H1 (cell line): Measurements from ENCODE around the gene APLP2. TPM values are rescaled to one million over a fixed set of nuclear protein-coding genes. Genes with fewer than 3 reads are reported as not detected.

Source experiments
- CTCF ChIA-PET: fragments of 300-600 bp; sonication (Branson Sonifier 250); formaldehyde crosslinking; loops from one replicate; lab custom pipeline; 2021; ENCODE audit not compliant: partially characterized antibody; lab: Charles Lee
- POLR2A ChIA-PET: fragments of 300-600 bp; sonication (Branson Sonifier 250); formaldehyde crosslinking; loops from one replicate; lab custom pipeline; 2021; ENCODE audit warnings: inconsistent platforms; ENCODE audit not compliant: partially characterized antibody; lab: Charles Lee
- DNase-seq, 2 experiments: peaks; one replicate each; pipeline versions ENCODE4 v3.0.0 to v3.0.0-alpha.2; 2010 to 2022; ENCODE audit warnings: low spot score in 2 of 2, low read depth in 1 of 2, mixed read lengths in 1 of 2
- FAIRE-seq: peaks from 2 replicates; lab custom pipeline; 2011; peaks lifted over from hg19 to GRCh38; lab: Jason Lieb, UNC
- H2AFZ ChIP-seq: 2 replicates; pipeline ENCODE4 v1.8.1; 2012; ENCODE audit warnings: low read length, inconsistent platforms
- H2AK5ac ChIP-seq: 2 replicates; pipeline ENCODE4 v1.6.1; 2013; ENCODE audit warnings: low read depth, low read length
- H2BK120ac ChIP-seq: replicated peaks from 2 replicates; pipeline ENCODE3; 2013; ENCODE audit warnings: low read depth, low read length, inconsistent platforms
- H2BK12ac ChIP-seq: 2 replicates; pipeline ENCODE4 v1.6.1; 2013; ENCODE audit warnings: low read depth, low read length
- H2BK15ac ChIP-seq: 2 replicates; pipeline ENCODE4 v1.6.1; 2013; ENCODE audit warnings: low read length
- H2BK20ac ChIP-seq: 2 replicates; pipeline ENCODE4 v1.6.1; 2013; ENCODE audit warnings: low read length
- H2BK5ac ChIP-seq: 2 replicates; pipeline ENCODE4 v1.6.1; 2013; ENCODE audit warnings: low read depth, low read length
- H3K14ac ChIP-seq: 2 replicates; pipeline ENCODE4 v1.6.1; 2013; ENCODE audit warnings: inconsistent platforms; ENCODE audit not compliant: insufficient read length
- H3K18ac ChIP-seq: 2 replicates; pipeline ENCODE4 v1.6.1; 2013; ENCODE audit warnings: low read length; ENCODE audit errors: extremely low read depth
- H3K23ac ChIP-seq: 2 replicates; pipeline ENCODE4 v1.6.1; 2013; ENCODE audit warnings: inconsistent platforms; ENCODE audit not compliant: insufficient read length
- H3K23me2 ChIP-seq: 2 replicates; pipeline ENCODE4 v1.6.1; 2013; ENCODE audit warnings: low read depth, low read length
- H3K27ac ChIP-seq: 2 replicates; pipeline ENCODE4 v1.6.1; 2011; ENCODE audit warnings: low read depth, low read length, inconsistent platforms
- H3K27me3 ChIP-seq, 4 experiments: replicated peaks in 1 of 4; 1 replicate in 1 of 4; 2 replicates in 3 of 4; pipeline versions ENCODE4 v1.6.1 to v1.8.1; 2011 to 2013; ENCODE audit warnings: low read length in 3 of 4, mild to moderate bottlenecking in 3 of 4, inconsistent platforms in 2 of 4, mixed read lengths in 2 of 4, moderate library complexity in 1 of 4; ENCODE audit not compliant: control insufficient read depth in 3 of 4, insufficient read depth in 3 of 4; ENCODE audit errors: extremely low read depth in 1 of 4
- H3K36me3 ChIP-seq, 4 experiments: 2 replicates each; pipeline versions ENCODE4 v1.6.1 to v1.8.1; 2011 to 2013; ENCODE audit warnings: mild to moderate bottlenecking in 4 of 4, low read length in 3 of 4, moderate library complexity in 2 of 4, control low read depth in 1 of 4, inconsistent platforms in 1 of 4; ENCODE audit not compliant: insufficient read depth in 4 of 4, control insufficient read depth in 2 of 4
- H3K4ac ChIP-seq: replicated peaks from 2 replicates; pipeline ENCODE3; 2013; ENCODE audit warnings: low read length, low read depth, mixed read lengths, inconsistent platforms; ENCODE audit not compliant: insufficient read length
- H3K4me1 ChIP-seq, 4 experiments: replicated peaks in 1 of 4; 1 replicate in 1 of 4; 2 replicates in 3 of 4; pipeline versions ENCODE4 v1.6.1 to v1.8.1; 2011 to 2013; ENCODE audit warnings: low read length in 3 of 4, inconsistent platforms in 2 of 4, mixed read lengths in 1 of 4; ENCODE audit not compliant: insufficient read depth in 4 of 4, control insufficient read depth in 3 of 4
- H3K4me2 ChIP-seq, 2 experiments: 2 replicates each; pipeline versions ENCODE4 v1.6.1 to v1.8.1; 2011 to 2013; ENCODE audit warnings: low read depth in 2 of 2, low read length in 2 of 2, control low read depth in 1 of 2, inconsistent platforms in 1 of 2, mild to moderate bottlenecking in 1 of 2; ENCODE audit not compliant: insufficient read depth in 1 of 2
- H3K4me3 ChIP-seq, 4 experiments: fragments of 200-600, 300-600 bp in 1 of 4; sonication (generic), shearing (Covaris generic), sonication (Bioruptor Twin) in 1 of 4; 2 replicates each; pipeline versions ENCODE4 v1.5.1 to v1.8.1; 2011 to 2016; ENCODE audit warnings: low read length in 4 of 4, low read depth in 3 of 4, control low read depth in 2 of 4, inconsistent platforms in 2 of 4, mild to moderate bottlenecking in 2 of 4, mixed read lengths in 1 of 4, moderate library complexity in 1 of 4; ENCODE audit not compliant: insufficient read depth in 2 of 4; ENCODE audit errors: extremely low read depth in 1 of 4
- H3K56ac ChIP-seq: replicated peaks from 2 replicates; pipeline ENCODE3; 2013; ENCODE audit warnings: low read depth, mild to moderate bottlenecking, mixed read lengths, low read length, inconsistent platforms; ENCODE audit not compliant: insufficient read length
- H3K79me1 ChIP-seq: 2 replicates; pipeline ENCODE4 v1.6.1; 2013; ENCODE audit warnings: low read depth, low read length, control low read depth
- H3K79me2 ChIP-seq, 2 experiments: 2 replicates each; pipeline versions ENCODE4 v1.6.1 to v1.8.1; 2012 to 2013; ENCODE audit warnings: low read length in 2 of 2, mild to moderate bottlenecking in 2 of 2, inconsistent platforms in 1 of 2; ENCODE audit not compliant: insufficient read depth in 2 of 2, control insufficient read depth in 1 of 2
- H3K9ac ChIP-seq, 4 experiments: replicated peaks in 1 of 4; 1 replicate in 1 of 4; 2 replicates in 3 of 4; pipeline versions ENCODE4 v1.6.1 to v1.8.1; 2011 to 2013; ENCODE audit warnings: low read depth in 3 of 4, low read length in 3 of 4, control low read depth in 2 of 4, mild to moderate bottlenecking in 2 of 4, moderate library complexity in 2 of 4, inconsistent platforms in 1 of 4; ENCODE audit errors: extremely low read depth in 1 of 4
- H3K9me3 ChIP-seq, 2 experiments: 2 replicates each; pipeline versions ENCODE4 v1.6.1 to v1.8.1; 2012 to 2013; ENCODE audit warnings: mild to moderate bottlenecking in 2 of 2, moderate library complexity in 2 of 2, control low read depth in 1 of 2, inconsistent platforms in 1 of 2, low read depth in 1 of 2, low read length in 1 of 2, mixed read lengths in 1 of 2; ENCODE audit not compliant: insufficient read depth in 2 of 2
- H4K20me1 ChIP-seq, 2 experiments: replicated peaks in 1 of 2; 2 replicates each; pipeline versions ENCODE3 to v1.8.1; 2011 to 2013; ENCODE audit warnings: inconsistent platforms in 2 of 2, low read length in 2 of 2, mild to moderate bottlenecking in 1 of 2; ENCODE audit not compliant: insufficient read depth in 2 of 2, control insufficient read depth in 1 of 2
- H4K5ac ChIP-seq: 2 replicates; pipeline ENCODE4 v1.6.1; 2013; ENCODE audit warnings: low read length, low read depth, mixed read lengths, inconsistent platforms; ENCODE audit not compliant: insufficient read length
- H4K8ac ChIP-seq: 2 replicates; pipeline ENCODE4 v1.8.0; 2013; ENCODE audit warnings: mild to moderate bottlenecking, moderate library complexity, low read length, inconsistent platforms; ENCODE audit not compliant: insufficient read depth; ENCODE audit errors: extremely low read depth
- H4K91ac ChIP-seq: replicated peaks from 2 replicates; pipeline ENCODE3; 2013; ENCODE audit warnings: low read length, mixed read lengths, inconsistent platforms; ENCODE audit not compliant: insufficient read length
- CTCF ChIP-seq, 3 experiments: IDR thresholded peaks; 1 replicate in 2 of 3; 2 replicates in 1 of 3; pipeline versions ENCODE4 v1.5.1 to v1.6.1; 2011; ENCODE audit warnings: low read length in 3 of 3, mild to moderate bottlenecking in 3 of 3, inconsistent platforms in 2 of 3, low read depth in 1 of 3, moderate library complexity in 1 of 3; ENCODE audit not compliant: insufficient read depth in 1 of 3; ENCODE audit errors: control extremely low read depth in 1 of 3
- GABPA ChIP-seq: IDR thresholded peaks from 2 replicates; pipeline ENCODE4 v1.6.1; 2011; ENCODE audit warnings: mild to moderate bottlenecking, low read length, moderate library complexity, borderline replicate concordance; ENCODE audit not compliant: insufficient read depth
- HDAC2 ChIP-seq, 2 experiments: fragments of 300-600 bp in 1 of 2; sonication (generic) in 1 of 2; IDR thresholded peaks; 2 replicates each; pipeline ENCODE4 v1.6.1; 2011 to 2012; ENCODE audit warnings: low read depth in 2 of 2, low read length in 2 of 2, mild to moderate bottlenecking in 2 of 2, moderate library complexity in 2 of 2, borderline replicate concordance in 1 of 2, inconsistent platforms in 1 of 2
- NRF1 ChIP-seq: IDR thresholded peaks from 2 replicates; pipeline ENCODE4 v1.6.1; 2011; ENCODE audit warnings: mild to moderate bottlenecking, low read depth, low read length, improper control_type of control experiment
- POLR2AphosphoS5 ChIP-seq: IDR thresholded peaks from 2 replicates; pipeline ENCODE4 v1.6.1; 2011; ENCODE audit warnings: low read depth, low read length
- RNF2 ChIP-seq: fragments of 200-900, 300-1000 bp; sonication (generic); IDR thresholded peaks from 2 replicates; pipeline ENCODE4 v1.7.1; 2016; ENCODE audit warnings: borderline replicate concordance, low read depth, mild to moderate bottlenecking, antibody characterized with exemption, low read length; ENCODE audit not compliant: poor library complexity, severe bottlenecking; ENCODE audit errors: missing control alignments
- SRF ChIP-seq: IDR thresholded peaks from 2 replicates; pipeline ENCODE4 v1.6.1; 2011; ENCODE audit warnings: mild to moderate bottlenecking, low read depth, low read length, moderate library complexity
- WGBS, 2 experiments: shearing (Covaris generic) in 1 of 2; methylation state at CpG; one replicate each; pipeline versions ENCODE4 v1.1.6 to v1.1.7; 2013 to 2015; ENCODE audit warnings: low lambda C conversion rate in 2 of 2, mixed read lengths in 2 of 2, inconsistent platforms in 1 of 2, low coverage in 1 of 2, missing lambda C conversion rate in 1 of 2; ENCODE audit not compliant: insufficient replicate concordance in 2 of 2, insufficient coverage in 1 of 2, insufficient read length in 1 of 2; ENCODE audit errors: extremely low coverage in 1 of 2, missing lambda C conversion rate in 1 of 2; 5-methylcytosine and 5-hydroxymethylcytosine counted together
- polyA plus RNA-seq, 7 experiments: library from polyadenylated mRNA; depleted of rRNA in 3 of 7; stranded (reverse) in 5 of 7; unstranded in 2 of 7; fragments of >200 nt in 5 of 7; fragments of 200-250 nt in 2 of 7; gene quantifications; 1 replicate in 5 of 7; 2 replicates in 1 of 7; 4 replicates in 1 of 7; pipeline versions ENCODE4 v1.2.1 to v1.2.3, GENCODE V29; 2011 to 2013; ENCODE audit warnings: missing spikeins in 2 of 7, mixed read lengths in 2 of 7
- total RNA-seq: library from RNA; stranded (reverse); fragmentation: NEBNext Ultra II Directional; extraction: Animal tissue kit (Norgen Biotek cat#: 25700); gene quantifications from 2 replicates; pipeline ENCODE4 v1.2.1, GENCODE V29; 2021
- TF ChIP-seq, protein P1 (sequence below): IDR thresholded peaks from 2 replicates; pipeline ENCODE4 v1.6.1; 2012; ENCODE audit warnings: low read length, inconsistent platforms

Gene APLP2
- total and polyA plus RNA-seq, 2 of the 8 experiments (the other 6 are each of a cell fraction or from before 2014, with no cell fraction given) = 222 to 315 TPM

GRCh38 chr11:130124096-130124495 lies 54.4 kb downstream of the APLP2 start:
- DNase-seq = no peak
- TF ChIP-seq NRF1 (no peak), POLR2AphosphoS5 (no peak), GABPA (no peak), RNF2 (no peak), HDAC2 (IDR thresholded peaks at IDR 0.05; ENCODE audit: borderline replicate concordance in 1 of 2, low read depth in 2 of 2, low read length in 2 of 2) (no peak), CTCF (IDR thresholded peaks at IDR 0.05; ENCODE audit: control extremely low read depth in 1 of 3, insufficient read depth in 1 of 3, low read depth in 1 of 3, low read length in 3 of 3) (no peak), SRF (no peak)
- TF ChIP-seq, protein P1, sequence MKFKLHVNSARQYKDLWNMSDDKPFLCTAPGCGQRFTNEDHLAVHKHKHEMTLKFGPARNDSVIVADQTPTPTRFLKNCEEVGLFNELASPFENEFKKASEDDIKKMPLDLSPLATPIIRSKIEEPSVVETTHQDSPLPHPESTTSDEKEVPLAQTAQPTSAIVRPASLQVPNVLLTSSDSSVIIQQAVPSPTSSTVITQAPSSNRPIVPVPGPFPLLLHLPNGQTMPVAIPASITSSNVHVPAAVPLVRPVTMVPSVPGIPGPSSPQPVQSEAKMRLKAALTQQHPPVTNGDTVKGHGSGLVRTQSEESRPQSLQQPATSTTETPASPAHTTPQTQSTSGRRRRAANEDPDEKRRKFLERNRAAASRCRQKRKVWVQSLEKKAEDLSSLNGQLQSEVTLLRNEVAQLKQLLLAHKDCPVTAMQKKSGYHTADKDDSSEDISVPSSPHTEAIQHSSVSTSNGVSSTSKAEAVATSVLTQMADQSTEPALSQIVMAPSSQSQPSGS = no peak

More at GRCh38 chr11:130124096-130124495, 54.4 kb downstream of the APLP2 start:
- peaks cover 0 to 9% of the 10 kb centered on the region in 2 experiments; a peak in 1 of 4 replicates for H3K79me2 ChIP-seq
- no peak for FAIRE-seq
- no peak overlapping the region for H3K14ac ChIP-seq
- H2BK5ac ChIP-seq = no peak overlapping the region
- H3K18ac ChIP-seq = no peak overlapping the region
- H4K5ac ChIP-seq = no peak overlapping the region
- POLR2A ChIA-PET = interaction anchor here (1.0 kb wide), 1 partner anchor 17 kb away, joined by 3 read pairs; no protein-coding TSS in a partner anchor
- no peak overlapping the region for H3K27ac ChIP-seq
- H4K91ac ChIP-seq = no peak overlapping the region
- 94% methylated on average over 4 of the region's 4 CpGs; no CpG with 5 or more reads in 1 of the 2 experiments for WGBS, 2 experiments
- CTCF ChIA-PET = interaction anchor here (0.7 to 10.2 kb wide), 7 partner anchors 10 to 204 kb away, joined by 3 to 92 read pairs (median 6); partner anchors contain the start of gene APLP2
- peaks cover 9% of the 10 kb centered on the region for H3K79me1 ChIP-seq
- H2AFZ ChIP-seq = no peak overlapping the region
- H3K23me2 ChIP-seq = no peaks in the 10 kb centered on the region; the same call in 1 of the 2 replicates
- no peaks in the 10 kb centered on the region for H3K9me3 ChIP-seq
- H3K4me3 ChIP-seq = no peak overlapping the region
- H2BK15ac ChIP-seq = no peak overlapping the region
- no peaks in the 10 kb centered on the region for H3K27me3 ChIP-seq
- no peak overlapping the region for H3K9ac ChIP-seq
- no peak overlapping the region; the same call in 1 of the 2 replicates for H4K8ac ChIP-seq
- no peak overlapping the region for H3K4ac ChIP-seq
- no peak overlapping the region for H2BK120ac ChIP-seq
- peaks cover 30 to 79% (median 60%) of the 10 kb centered on the region in 4 experiments for H3K36me3 ChIP-seq
- H2AK5ac ChIP-seq = no peak overlapping the region
- H2BK20ac ChIP-seq = no peak overlapping the region
- peaks cover 0 to 4% of the 10 kb centered on the region in 2 experiments for H4K20me1 ChIP-seq
- no peak overlapping the region for H3K23ac ChIP-seq
- 0 out of 7 replicates have a peak, but pooled peaks cover 0 to 3% (median 0%) of the 10 kb centered on the region in 4 experiments for H3K4me1 ChIP-seq
- no peak overlapping the region for H2BK12ac ChIP-seq
- H3K56ac ChIP-seq = no peak overlapping the region
- H3K4me2 ChIP-seq = no peak overlapping the region
